ENCODE data around the gene SMPDL3A.
A peak's percentile ranks its signal among the peaks of the same experiment; 100 is the strongest.

The SMPDL3A gene

GRCh38 chr6:122806291-122806690 is 17.2 kb downstream of the SMPDL3A start:
- no peak for DNase-seq

- DNase-seq: no peak
Measured at GRCh38 chr6:122808121-122808885, 19.2 kb downstream of the SMPDL3A start.

GRCh38 chr6:122809001-122809400 is 19.9 kb downstream of the SMPDL3A start:
- no peak for DNase-seq

GRCh38 chr6:122809691-122810090 is 20.6 kb downstream of the SMPDL3A start:
- DNase-seq: no peak

GRCh38 chr6:122810189-122810588 is 21.1 kb downstream of the SMPDL3A start:
- DNase-seq: no peak

- no peak for DNase-seq
Measured at GRCh38 chr6:122817358-122817757, 28.3 kb downstream of the SMPDL3A start.

- DNase-seq: no peak
Measured at GRCh38 chr6:122817766-122818165, 28.7 kb downstream of the SMPDL3A start.

- DNase-seq: no peak
Measured at GRCh38 chr6:122818866-122819265, 29.8 kb downstream of the SMPDL3A start.

DNA sequence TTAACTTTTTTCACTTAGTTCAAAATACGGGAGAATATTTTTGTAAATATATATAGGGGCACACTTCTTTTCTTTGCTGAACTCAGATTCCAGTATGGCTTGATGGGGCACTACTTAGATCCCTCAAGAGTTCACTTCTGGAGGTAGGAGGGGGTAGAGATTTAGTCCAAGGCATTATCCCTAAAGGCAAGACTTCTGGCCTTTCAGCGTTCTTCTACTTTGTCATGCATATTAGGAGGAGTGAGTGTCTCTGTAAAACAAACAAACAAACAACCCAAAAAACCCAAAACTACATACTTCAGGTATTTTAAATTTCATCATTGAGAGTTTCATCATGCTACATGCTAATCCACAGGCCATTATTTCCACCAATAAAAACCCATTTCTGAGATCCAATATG is 32.0 kb downstream of the SMPDL3A start:
- DNase-seq: no peak

DNA sequence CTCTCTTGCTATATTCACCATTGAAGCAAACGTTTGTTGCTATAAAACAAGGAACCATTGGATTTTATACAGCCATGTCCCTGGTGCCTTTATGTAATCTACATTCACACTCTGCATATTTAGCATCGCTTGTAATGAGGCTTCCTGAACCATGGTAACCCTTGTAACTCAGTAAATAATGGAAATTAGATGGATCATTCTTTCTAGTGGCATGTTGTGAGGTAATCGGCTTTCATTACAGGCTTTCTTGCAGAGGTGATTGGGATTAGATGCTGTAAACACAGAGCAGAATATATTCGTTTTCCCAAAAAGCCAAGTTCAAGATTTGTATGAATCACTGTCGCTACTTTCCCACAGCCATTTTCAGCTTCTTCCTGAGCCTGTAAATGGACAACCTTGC is 36.1 kb downstream of the SMPDL3A start:
- DNase-seq: no peak

GRCh38 chr6:122829456-122829855 is 40.4 kb downstream of the SMPDL3A start:
- DNase-seq: no peak

GRCh38 chr6:122831511-122831910 is 42.5 kb downstream of the SMPDL3A start:
- DNase-seq: no peak

DNA sequence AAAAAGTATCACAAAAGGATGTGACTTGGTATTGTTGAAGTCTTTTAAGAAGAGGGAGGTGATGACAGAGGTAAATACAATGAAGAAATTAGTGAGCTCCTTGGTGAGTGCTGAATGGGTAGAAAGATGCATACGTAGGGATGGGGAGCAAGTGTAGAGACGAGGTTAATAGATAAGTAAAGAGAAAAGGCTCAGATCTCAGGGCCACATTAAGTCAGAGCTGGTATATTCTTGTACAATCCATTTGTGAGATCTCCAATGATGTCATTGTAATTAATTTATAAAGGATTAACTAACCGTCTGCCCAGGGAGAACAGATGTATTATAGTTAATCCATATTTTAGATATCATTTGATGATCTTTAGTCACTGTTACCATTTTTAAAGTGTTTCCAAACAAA is 43.4 kb downstream of the SMPDL3A start:
- no peak for DNase-seq

DNA sequence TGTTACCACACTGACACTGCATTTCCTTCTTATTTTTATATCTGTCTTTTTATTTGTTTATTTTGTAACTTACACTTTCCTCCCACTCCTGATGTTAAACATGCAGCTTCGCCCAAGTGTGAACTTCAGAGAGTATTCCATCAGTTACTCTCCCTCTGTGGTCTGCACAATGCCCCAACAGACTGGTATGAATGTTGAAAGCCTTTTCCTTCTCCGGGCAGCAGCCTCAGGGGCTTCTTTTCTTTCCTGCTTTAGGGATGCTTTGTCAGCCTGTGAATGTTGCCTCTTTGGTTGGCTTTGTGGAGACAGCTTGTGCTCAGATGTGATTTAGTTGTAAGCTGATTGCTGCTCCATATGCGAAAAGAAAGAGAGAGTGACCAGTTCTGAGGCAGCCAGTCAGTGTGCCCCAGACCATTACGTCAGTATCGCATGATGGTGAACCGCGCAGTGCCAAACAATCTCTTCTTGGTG is 44.0 kb downstream of the SMPDL3A start:
- no peak for DNase-seq

GRCh38 chr6:122838060-122838780 is 49.2 kb downstream of the SMPDL3A start:
- DNase-seq: peak in 1 of 2 experiments; percentile 6

DNA sequence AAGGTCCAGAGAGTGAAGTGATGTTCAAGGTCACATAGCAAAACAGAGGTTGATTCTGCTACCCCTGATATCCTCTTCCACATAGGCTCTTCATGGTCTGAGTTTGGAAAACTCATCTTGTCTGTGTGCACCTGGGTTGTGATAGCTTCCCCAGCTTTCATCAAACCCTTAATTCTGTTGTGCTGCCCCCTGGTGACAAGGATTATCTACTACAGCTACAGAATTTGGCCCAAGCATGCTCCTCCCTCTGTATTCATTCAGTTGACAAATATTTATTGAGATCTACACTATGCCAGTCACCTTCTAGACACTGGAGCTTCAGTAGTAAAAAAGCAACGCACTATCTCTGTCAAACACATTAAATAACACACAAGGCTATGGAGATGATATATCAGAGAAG is 50.4 kb downstream of the SMPDL3A start:
- DNase-seq: peak; percentile 3 to 34

- no peak for DNase-seq
Measured at GRCh38 chr6:122839906-122840305, 50.8 kb downstream of the SMPDL3A start.

DNA sequence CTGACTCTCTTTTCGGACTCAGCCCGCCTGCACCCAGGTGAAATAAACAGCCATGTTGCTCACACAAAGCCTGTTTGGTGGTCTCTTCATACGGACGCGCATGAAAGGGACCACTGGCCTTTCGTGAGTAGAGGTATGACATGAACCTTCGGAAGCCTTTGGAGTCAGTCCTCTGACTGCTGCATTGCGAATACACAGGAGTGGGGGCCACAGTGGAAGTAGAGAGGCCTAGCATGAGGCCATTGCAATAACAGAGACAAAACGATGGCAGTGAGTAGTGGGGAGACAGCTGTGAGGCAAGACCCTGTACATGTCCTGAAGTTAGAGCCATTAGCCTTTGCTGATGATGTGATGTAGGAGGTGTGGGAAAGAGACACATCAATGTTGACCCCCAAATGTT is 56.4 kb downstream of the SMPDL3A start:
- DNase-seq: no peak

DNA sequence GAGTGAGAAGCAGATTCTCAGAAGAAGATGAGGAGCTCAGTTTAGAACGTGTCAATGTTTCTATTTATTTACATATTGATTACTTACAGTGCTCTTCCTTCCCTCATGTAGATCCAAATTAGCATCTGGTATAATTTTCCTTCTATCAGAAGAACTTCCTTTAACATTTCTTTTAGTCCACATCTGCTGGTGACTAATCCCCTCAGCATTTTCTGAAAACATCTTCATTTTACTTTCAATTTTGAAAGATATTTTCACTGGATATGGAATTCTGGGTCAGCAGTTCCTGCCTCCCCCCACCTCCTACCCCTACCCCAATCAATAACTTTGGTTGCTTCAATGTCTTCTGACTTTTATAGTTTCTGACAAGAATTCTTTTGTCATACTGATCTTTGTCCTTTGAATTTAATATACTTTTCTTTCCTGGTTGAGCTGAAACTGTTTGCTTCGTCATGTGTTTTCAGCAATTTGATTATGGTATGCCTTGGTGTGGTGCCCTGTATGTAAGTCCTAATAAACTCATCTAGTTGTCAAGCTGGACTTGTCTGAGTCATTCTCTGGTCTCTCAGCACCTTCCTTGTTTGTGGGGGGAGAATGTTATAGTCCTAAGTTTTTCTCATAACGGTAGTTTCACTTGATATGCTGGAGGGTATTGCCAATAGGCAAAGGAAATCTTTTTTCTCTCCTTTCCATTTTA is 57.0 kb downstream of the SMPDL3A start:
- DNase-seq: no peak

DNA sequence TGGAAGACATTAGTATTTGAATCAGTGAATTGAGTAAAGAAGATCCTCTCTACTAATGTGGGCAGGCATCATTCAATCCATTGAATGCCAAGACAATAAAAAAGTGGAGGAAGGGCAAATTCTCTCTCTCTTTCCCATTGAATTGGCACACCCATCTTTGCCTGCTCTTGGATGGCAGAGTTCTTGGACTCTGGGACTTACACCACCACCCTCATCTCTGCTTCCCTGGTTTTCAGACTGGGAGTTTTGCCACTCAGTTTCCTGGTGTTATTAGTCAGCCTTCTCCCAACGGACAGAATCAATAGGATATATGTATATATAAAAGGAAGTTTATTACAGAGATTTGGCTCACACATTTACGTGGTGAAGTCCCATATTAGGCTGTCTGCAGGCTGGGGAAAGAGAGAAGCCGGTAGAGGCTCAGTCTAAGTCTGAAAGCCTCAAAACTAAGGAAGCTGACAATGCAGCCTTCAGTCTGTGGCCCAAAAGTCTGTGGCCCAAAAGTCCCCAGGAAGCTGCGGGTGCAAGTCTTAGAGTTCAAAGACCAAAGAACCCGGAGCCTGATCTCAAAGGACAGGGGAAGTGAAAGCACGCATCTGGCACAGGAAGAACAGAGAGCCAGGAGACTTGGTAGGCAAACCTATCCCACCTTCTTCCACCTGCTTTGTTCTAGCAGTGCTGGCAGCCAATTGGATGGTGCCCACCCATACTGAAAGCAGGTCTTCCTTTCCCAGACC is 64.4 kb downstream of the SMPDL3A start:
- no peak for DNase-seq
